Smooth muscle cell (in vitro differentiated cells): ENCODE results near the gene SGSM1. TPM values are rescaled to one million over a fixed set of nuclear protein-coding genes. Genes with fewer than 3 reads are reported as not detected.

ENCODE experiments used
- DNase-seq: peaks from one replicate; lab custom pipeline; 2025; ENCODE audit not compliant: unreplicated experiment; lab: John Stamatoyannopoulos, UW
- H2AFZ ChIP-seq: fragments of 200-600 bp; sonication (generic); 2 replicates; pipeline ENCODE4 v1.6.0; 2016; ENCODE audit warnings: antibody characterized with exemption, low read depth, mild to moderate bottlenecking
- H3F3A ChIP-seq: fragments of 200-600 bp; sonication (generic); 2 replicates; pipeline ENCODE4 v1.6.0; 2017; ENCODE audit warnings: antibody characterized with exemption, low read depth
- H3K27ac ChIP-seq: fragments of 200-600 bp; sonication (generic); 2 replicates; pipeline ENCODE4 v1.5.1; 2016; ENCODE audit warnings: low read depth, mild to moderate bottlenecking
- H3K27me3 ChIP-seq: fragments of 200-600 bp; sonication (generic); 2 replicates; pipeline ENCODE4 v1.6.1; 2016; ENCODE audit warnings: low read depth, mild to moderate bottlenecking
- H3K36me3 ChIP-seq: fragments of 200-600 bp; sonication (generic); 2 replicates; pipeline ENCODE4 v1.5.1; 2016; ENCODE audit warnings: low read depth
- H3K4me1 ChIP-seq: fragments of 200-600 bp; sonication (generic); 2 replicates; pipeline ENCODE4 v1.5.1; 2016; ENCODE audit warnings: low read depth
- H3K4me2 ChIP-seq: fragments of 200-600 bp; sonication (generic); 2 replicates; pipeline ENCODE4 v1.6.0; 2016; ENCODE audit warnings: mild to moderate bottlenecking
- H3K4me3 ChIP-seq: fragments of 200-600 bp; sonication (generic); 2 replicates; pipeline ENCODE4 v1.5.1; 2016; ENCODE audit warnings: mild to moderate bottlenecking
- H3K79me2 ChIP-seq: fragments of 200-600 bp; sonication (generic); 2 replicates; pipeline ENCODE4 v1.6.0; 2016; ENCODE audit warnings: low read depth, mild to moderate bottlenecking
- H3K9ac ChIP-seq: fragments of 200-600 bp; sonication (generic); 2 replicates; pipeline ENCODE4 v1.6.0; 2016; ENCODE audit warnings: low read depth
- H3K9me3 ChIP-seq: fragments of 200-600 bp; sonication (generic); replicated peaks from 2 replicates; pipeline ENCODE4 v1.5.1; 2016; ENCODE audit warnings: low read depth
- H4K20me1 ChIP-seq: fragments of 200-600 bp; sonication (generic); 2 replicates; pipeline ENCODE4 v1.6.0; 2016; ENCODE audit warnings: low read depth
- WGBS: methylation state at CpG from one replicate; pipeline ENCODE4 v1.1.7; 2016; ENCODE audit warnings: low lambda C conversion rate; 5-methylcytosine and 5-hydroxymethylcytosine counted together
- polyA plus RNA-seq: library from polyadenylated mRNA; unstranded; fragments of >200 nt; fragmentation: Nextera tagmentation; extraction: Ambion mirVana; gene quantifications from 2 replicates; pipeline ENCODE4 v1.2.1, GENCODE V29; 2016
- total RNA-seq: library from RNA; depleted of rRNA; stranded (reverse); fragments of >200 nt; gene quantifications from 2 replicates; pipeline ENCODE4 v1.2.3, GENCODE V29; 2014
- TF ChIP-seq, protein P1 (sequence below): fragments of 200-600 bp; sonication (generic); IDR thresholded peaks from 2 replicates; pipeline ENCODE4 v1.5.1; 2017; ENCODE audit warnings: borderline replicate concordance, mild to moderate bottlenecking, antibody characterized with exemption; ENCODE audit not compliant: insufficient read depth, poor library complexity, severe bottlenecking

Gene SGSM1
- total and polyA plus RNA-seq, 2 experiments from 2014 or later = 0.18 TPM; not detected in 1

GRCh38 chr22:24826710-24827285 lies 20.8 kb downstream of the SGSM1 start:
- WGBS = 91% methylated on average over 7 of the region's 7 CpGs
- no peaks in the 10 kb centered on the region for H3K79me2 ChIP-seq

DNA sequence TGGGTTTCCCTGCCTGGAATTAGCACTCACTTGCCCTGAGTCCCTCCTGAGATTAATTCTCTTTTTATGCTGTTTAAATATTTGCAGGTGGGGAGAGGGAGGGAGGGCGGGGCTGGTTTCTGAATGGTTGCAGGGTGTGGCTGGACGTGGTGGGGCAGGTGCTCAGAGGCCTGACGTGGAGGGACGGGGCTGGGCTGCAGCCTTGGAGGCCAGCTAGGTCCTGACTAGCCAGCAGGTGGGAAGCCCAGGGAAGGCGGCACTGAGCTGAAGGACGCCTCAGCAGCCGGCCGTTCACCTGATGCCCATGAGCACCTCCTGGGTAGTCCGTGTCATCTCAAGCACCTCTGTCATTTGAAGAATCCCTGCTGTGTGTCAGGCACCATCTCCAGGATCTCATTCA lies 21.3 kb downstream of the SGSM1 start:
- no peaks in the 10 kb centered on the region for H3K36me3 ChIP-seq
- H3K27me3 ChIP-seq = peaks cover 12% of the 10 kb centered on the region
- H3K4me2 ChIP-seq = no peak overlapping the region
- 90% methylated on average over 9 of the region's 9 CpGs for WGBS
- no peaks in the 10 kb centered on the region for H3K9me3 ChIP-seq
- DNase-seq = no peak
- H4K20me1 ChIP-seq = no peaks in the 10 kb centered on the region
- no peaks in the 10 kb centered on the region for H3K4me1 ChIP-seq
- TF ChIP-seq, protein P1, sequence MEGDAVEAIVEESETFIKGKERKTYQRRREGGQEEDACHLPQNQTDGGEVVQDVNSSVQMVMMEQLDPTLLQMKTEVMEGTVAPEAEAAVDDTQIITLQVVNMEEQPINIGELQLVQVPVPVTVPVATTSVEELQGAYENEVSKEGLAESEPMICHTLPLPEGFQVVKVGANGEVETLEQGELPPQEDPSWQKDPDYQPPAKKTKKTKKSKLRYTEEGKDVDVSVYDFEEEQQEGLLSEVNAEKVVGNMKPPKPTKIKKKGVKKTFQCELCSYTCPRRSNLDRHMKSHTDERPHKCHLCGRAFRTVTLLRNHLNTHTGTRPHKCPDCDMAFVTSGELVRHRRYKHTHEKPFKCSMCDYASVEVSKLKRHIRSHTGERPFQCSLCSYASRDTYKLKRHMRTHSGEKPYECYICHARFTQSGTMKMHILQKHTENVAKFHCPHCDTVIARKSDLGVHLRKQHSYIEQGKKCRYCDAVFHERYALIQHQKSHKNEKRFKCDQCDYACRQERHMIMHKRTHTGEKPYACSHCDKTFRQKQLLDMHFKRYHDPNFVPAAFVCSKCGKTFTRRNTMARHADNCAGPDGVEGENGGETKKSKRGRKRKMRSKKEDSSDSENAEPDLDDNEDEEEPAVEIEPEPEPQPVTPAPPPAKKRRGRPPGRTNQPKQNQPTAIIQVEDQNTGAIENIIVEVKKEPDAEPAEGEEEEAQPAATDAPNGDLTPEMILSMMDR = no peak
- no peak overlapping the region for H3K4me3 ChIP-seq
- no peak overlapping the region for H2AFZ ChIP-seq
- H3K27ac ChIP-seq = no peak overlapping the region
- H3K9ac ChIP-seq = no peak overlapping the region
- H3F3A ChIP-seq = no peaks in the 10 kb centered on the region
- H3K79me2 ChIP-seq = no peaks in the 10 kb centered on the region

More at GRCh38 chr22:24826710-24827285, 20.8 kb downstream of the SGSM1 start:
- Histone ChIP-seq H2AFZ (no peak overlapping the region), H3K9ac (no peak overlapping the region), H3F3A (no peaks in the 10 kb centered on the region), H3K36me3 (no peaks in the 10 kb centered on the region), H3K4me3 (no peak overlapping the region), H3K27me3 (peaks cover 12% of the 10 kb centered on the region), H3K9me3 (no peaks in the 10 kb centered on the region), H3K4me1 (no peaks in the 10 kb centered on the region), H3K4me2 (no peak overlapping the region), H3K27ac (no peak overlapping the region), H4K20me1 (no peaks in the 10 kb centered on the region)
- TF ChIP-seq, protein P1 = no peak
- no peak for DNase-seq

DNA sequence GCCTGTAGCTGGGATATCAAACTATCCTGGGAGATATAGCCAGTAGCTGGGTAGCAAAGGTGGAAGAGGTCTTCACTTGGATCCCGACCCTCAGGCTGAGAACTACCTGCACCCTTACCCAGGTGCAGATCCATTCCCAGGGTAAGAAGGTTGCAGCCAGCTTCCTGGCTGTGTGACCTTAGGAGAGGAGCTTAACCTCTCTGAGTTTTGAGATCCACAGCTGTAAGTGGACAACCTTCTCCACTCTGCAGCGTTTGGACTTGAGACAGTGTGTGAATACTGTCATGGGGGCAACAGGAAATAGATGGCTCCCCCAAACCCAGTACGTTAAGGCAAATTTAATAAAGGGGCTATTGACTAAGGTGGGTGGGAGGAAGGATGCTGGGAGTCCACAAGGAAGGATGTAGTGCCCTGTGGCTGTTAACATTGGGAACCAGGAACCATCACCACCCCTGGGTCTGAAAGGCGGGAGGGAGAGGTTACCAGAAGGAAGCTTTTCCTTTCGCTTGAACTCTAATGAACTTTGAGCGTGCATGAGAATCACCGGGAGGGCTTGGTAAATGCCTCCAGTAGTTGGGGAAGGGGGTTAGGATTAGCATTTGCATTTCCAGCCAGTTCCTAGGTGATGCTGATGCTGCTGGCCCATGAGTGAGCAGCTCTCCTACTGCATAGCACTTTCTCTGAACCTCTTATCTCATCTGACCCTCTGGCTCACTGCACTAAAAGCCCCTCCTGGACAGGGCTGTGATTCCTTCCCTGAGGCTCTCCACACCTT lies 24.4 kb downstream of the SGSM1 start:
- no peaks in the 10 kb centered on the region for H3K4me1 ChIP-seq
- no peaks in the 10 kb centered on the region for H3K9me3 ChIP-seq
- H3K4me2 ChIP-seq = no peak overlapping the region
- H3K4me3 ChIP-seq = no peak overlapping the region
- no peak overlapping the region for H2AFZ ChIP-seq
- no peak overlapping the region for H3K27ac ChIP-seq
- TF ChIP-seq, protein P1 = no peak
- H3K27me3 ChIP-seq = peaks cover 12% of the 10 kb centered on the region
- H3K79me2 ChIP-seq = no peaks in the 10 kb centered on the region
- DNase-seq = no peak
- WGBS = 56% methylated on average over 7 of the region's 7 CpGs
- H3K36me3 ChIP-seq = no peaks in the 10 kb centered on the region
- H3F3A ChIP-seq = no peaks in the 10 kb centered on the region
- H4K20me1 ChIP-seq = no peaks in the 10 kb centered on the region
- H3K9ac ChIP-seq = no peak overlapping the region
